ENCODE results near the gene TNFRSF4.

GRCh38 chr1:1232208-1232795 is 18.3 kb upstream of the TNFRSF4 start, which contains the start of gene B3GALT6:
- TF ChIP-seq POLR2AphosphoS5 (IDR thresholded peaks at IDR 0.05) = no peak
- TF ChIP-seq, protein P1, sequence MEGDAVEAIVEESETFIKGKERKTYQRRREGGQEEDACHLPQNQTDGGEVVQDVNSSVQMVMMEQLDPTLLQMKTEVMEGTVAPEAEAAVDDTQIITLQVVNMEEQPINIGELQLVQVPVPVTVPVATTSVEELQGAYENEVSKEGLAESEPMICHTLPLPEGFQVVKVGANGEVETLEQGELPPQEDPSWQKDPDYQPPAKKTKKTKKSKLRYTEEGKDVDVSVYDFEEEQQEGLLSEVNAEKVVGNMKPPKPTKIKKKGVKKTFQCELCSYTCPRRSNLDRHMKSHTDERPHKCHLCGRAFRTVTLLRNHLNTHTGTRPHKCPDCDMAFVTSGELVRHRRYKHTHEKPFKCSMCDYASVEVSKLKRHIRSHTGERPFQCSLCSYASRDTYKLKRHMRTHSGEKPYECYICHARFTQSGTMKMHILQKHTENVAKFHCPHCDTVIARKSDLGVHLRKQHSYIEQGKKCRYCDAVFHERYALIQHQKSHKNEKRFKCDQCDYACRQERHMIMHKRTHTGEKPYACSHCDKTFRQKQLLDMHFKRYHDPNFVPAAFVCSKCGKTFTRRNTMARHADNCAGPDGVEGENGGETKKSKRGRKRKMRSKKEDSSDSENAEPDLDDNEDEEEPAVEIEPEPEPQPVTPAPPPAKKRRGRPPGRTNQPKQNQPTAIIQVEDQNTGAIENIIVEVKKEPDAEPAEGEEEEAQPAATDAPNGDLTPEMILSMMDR (IDR thresholded peaks at IDR 0.05) = no peak
